ENCODE data around the gene HNRNPA1L2. TPM values are rescaled to one million over a fixed set of nuclear protein-coding genes. Genes with fewer than 3 reads are reported as not detected.
"Not testable (repeated sequence)": the region's sequence is repeated elsewhere in the genome, so short reads cannot be mapped to it uniquely, and the experiment has no call there.

HNRNPA1L2 gene
- total RNA-seq, 4 donors from 2014 or later, result 3.1 to 7.6 (median 6.0) TPM

DNA sequence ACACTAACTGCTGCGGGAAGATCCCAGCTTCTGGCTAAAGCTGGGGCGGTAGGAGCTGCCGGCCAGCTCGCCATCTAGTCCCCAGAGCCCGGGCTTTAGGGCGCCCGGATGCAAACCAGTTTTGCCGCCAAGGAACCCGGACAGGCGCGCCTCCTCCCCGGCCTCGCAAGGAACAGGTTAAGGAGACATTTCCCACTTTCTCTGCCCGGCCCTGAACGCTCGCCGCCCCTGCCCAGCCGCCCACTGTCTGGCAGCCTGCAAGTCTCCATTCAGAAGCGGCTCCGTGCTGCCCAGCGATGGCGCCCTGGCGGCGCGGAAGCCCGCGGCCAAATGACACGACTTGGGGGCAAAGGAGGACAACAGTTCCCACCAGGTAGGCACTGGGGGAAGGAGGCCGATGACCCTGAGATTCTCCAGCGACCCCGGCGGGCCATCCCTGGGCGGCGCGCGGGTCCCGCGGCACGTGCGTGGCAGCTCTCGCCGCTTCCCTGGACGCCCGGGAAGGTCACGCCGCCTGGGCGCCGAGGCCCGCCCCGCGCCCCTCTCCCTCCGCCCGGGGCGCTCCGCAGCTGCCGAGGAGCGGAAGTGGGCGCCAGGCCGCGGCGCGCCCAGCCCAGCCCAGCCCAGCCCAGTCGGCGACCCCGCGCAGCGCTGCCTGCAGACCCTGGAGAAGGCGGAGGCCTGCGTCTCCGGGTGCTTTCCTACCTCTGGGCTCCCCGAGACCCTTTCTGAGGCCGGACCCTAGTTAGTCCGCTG lies 42.2 kb upstream of the HNRNPA1L2 start:
- Histone ChIP-seq H3K36me3 (no peaks in the 10 kb centered on the region), H3K4me1 (peaks cover 0 to 25% (median 4%) of the 10 kb centered on the region in 4 donors), H3K27me3 (no peaks in the 10 kb centered on the region), H3K27ac (peak overlapping the region in 3 of 4 donors; percentile 69 to 89 (median 85)), H3K4me3 (peak overlapping the region; percentile 37 to 89 (median 68)), H3K9me3 (no peaks in the 10 kb centered on the region)
- no peak for DNase-seq (ENCODE audit: low spot score in 2 of 2)
- TF ChIP-seq, protein P1, sequence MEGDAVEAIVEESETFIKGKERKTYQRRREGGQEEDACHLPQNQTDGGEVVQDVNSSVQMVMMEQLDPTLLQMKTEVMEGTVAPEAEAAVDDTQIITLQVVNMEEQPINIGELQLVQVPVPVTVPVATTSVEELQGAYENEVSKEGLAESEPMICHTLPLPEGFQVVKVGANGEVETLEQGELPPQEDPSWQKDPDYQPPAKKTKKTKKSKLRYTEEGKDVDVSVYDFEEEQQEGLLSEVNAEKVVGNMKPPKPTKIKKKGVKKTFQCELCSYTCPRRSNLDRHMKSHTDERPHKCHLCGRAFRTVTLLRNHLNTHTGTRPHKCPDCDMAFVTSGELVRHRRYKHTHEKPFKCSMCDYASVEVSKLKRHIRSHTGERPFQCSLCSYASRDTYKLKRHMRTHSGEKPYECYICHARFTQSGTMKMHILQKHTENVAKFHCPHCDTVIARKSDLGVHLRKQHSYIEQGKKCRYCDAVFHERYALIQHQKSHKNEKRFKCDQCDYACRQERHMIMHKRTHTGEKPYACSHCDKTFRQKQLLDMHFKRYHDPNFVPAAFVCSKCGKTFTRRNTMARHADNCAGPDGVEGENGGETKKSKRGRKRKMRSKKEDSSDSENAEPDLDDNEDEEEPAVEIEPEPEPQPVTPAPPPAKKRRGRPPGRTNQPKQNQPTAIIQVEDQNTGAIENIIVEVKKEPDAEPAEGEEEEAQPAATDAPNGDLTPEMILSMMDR (IDR thresholded peaks at IDR 0.05), result no peak
- TF ChIP-seq EP300 (IDR thresholded peaks at IDR 0.05) (no peak), POLR2A (IDR thresholded peaks at IDR 0.05) (no peak)
- 0 to 4% methylated on average over 25 to 50 of the region's 73 CpGs for WGBS, 2 donors

DNA sequence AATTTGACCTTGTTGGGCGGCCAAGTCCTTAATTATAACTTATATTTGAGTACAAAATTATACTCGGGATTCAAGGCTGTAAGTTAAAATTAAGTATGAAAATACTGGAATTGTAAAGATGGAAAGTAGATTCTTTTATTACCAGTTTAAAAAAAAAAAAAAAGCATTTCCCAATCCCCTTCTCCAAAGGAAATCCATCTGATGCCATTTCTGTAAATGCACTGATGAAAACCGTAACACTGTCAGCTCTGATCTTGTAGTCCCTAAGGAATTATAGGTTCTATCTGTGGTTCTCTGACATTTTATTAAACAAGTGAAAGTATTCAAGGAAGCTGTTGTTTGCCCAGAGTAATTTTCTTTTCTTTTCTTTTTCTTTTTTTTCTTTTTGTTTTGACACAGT lies 41.6 kb upstream of the HNRNPA1L2 start:
- Histone ChIP-seq H3K9me3 (no peaks in the 10 kb centered on the region), H3K36me3 (no peaks in the 10 kb centered on the region), H3K4me1 (peaks cover 0 to 25% (median 4%) of the 10 kb centered on the region in 4 donors), H3K4me3 (peak overlapping the region; percentile 37 to 89 (median 68)), H3K27ac (peak overlapping the region in 3 of 4 donors; percentile 69 to 89 (median 85)), H3K27me3 (no peaks in the 10 kb centered on the region)
- 29 to 32% methylated on average over 3 of the region's 3 CpGs for WGBS, 2 donors
- TF ChIP-seq POLR2A (IDR thresholded peaks at IDR 0.05), result no peak
- no peak for TF ChIP-seq EP300 (IDR thresholded peaks at IDR 0.05)
- TF ChIP-seq, protein P1 (IDR thresholded peaks at IDR 0.05), result no peak
- DNase-seq (ENCODE audit: low spot score in 2 of 2), result no peak

DNA sequence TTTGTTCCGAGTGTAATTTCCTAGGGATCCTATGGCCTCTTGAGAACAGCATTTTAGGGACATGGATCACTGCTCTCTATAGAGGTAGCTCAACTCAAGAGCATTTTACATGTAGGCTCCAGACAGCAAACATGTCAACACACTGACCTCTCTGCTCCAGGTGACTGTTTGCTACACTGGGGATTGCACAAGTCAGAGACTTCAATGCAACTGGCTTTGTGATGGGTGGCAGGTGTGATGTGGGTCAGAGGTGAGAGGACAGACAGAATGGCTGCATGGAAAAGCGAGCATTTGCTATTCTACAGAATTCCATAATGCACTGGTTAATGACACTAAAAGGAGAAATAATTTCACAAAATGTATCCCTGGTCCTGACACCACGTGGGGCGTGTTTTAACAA lies 38.9 kb upstream of the HNRNPA1L2 start:
- DNase-seq (ENCODE audit: low spot score in 2 of 2); H3K4me3 ChIP-seq; H3K36me3 ChIP-seq; H3K9me3 ChIP-seq; H3K27ac ChIP-seq; H3K27me3 ChIP-seq: not testable (repeated sequence)
- WGBS, 2 donors, result 97 to 100% methylated on average over 4 of the region's 4 CpGs
- H3K4me1 ChIP-seq, result peaks cover 0 to 23% (median 4%) of the 10 kb centered on the region in 4 donors

DNA sequence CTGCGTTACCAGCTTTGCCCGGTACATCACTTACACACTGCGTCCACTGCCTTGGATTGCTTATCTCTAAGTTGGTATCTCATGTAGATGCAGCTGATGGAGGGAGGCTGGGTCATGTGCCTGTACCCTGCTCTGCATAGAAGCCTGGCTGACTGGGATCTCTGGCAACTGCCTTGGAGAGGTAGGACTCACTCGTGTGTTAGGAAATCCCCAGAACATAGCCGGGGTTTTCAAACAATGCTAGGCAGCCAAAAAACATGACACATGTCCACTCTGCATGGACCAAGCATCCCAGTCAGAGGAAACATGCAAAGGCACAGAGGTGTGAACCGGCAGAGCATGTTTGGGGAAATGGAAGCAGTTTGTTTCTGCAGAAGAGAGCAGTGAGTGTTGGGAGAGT lies 36.1 kb upstream of the HNRNPA1L2 start:
- H3K27me3 ChIP-seq; H3K9me3 ChIP-seq; H3K36me3 ChIP-seq; H3K4me1 ChIP-seq; H3K27ac ChIP-seq; H3K4me3 ChIP-seq; DNase-seq (ENCODE audit: low spot score in 2 of 2): not testable (repeated sequence)
- 68 to 80% methylated on average over 6 of the region's 6 CpGs for WGBS, 2 donors

DNA sequence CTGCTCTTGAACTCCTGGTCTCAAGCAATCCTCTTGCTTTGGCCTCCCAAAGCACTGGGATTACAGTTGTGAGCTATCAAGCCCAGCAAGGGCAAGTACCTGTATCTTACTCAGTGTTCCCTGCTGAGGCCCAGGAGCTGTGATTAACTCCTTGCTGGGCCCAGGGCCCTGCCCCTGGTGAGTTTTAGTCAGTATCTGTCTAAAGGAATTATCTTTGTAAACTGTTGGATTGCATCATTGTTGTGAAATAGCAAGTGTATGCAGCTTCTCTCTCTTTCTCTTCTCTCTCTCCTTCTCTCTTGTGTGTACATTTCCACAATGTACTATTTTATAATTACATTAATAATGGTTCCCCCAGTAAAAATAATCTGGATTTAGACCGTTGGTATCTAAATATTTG lies 35.4 kb upstream of the HNRNPA1L2 start:
- not testable (repeated sequence) for H3K27me3 ChIP-seq; H3K4me3 ChIP-seq; H3K27ac ChIP-seq; H3K36me3 ChIP-seq; H3K9me3 ChIP-seq; DNase-seq (ENCODE audit: low spot score in 2 of 2); H3K4me1 ChIP-seq
- WGBS, 2 donors, result 67 to 76% methylated on average over 1 of the region's 1 CpG

DNA sequence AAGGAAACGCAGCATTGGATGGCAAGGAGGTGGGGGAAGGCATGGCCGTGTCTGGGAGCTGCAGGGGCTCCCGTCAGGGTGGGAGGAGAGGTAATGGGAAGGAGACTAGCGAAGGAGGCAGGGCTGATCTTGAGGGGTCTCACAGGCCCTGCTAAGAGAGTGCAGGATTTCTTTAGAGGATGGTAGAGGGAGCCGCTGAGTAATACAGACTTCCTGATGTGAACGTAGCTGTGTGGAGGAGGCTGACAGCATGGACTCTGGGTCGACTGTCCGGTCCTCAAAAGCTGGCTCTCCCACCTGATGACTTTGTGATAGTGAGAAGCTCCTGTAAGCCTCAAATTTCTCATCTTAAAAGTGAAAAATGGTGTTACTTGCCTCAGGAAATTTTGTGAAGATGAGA lies 34.0 kb upstream of the HNRNPA1L2 start:
- not testable (repeated sequence) for DNase-seq (ENCODE audit: low spot score in 2 of 2); H3K9me3 ChIP-seq; H3K27me3 ChIP-seq; H3K4me3 ChIP-seq; H3K36me3 ChIP-seq; H3K4me1 ChIP-seq; H3K27ac ChIP-seq
- WGBS, 2 donors, result 34 to 38% methylated on average over 8 of the region's 8 CpGs

DNA sequence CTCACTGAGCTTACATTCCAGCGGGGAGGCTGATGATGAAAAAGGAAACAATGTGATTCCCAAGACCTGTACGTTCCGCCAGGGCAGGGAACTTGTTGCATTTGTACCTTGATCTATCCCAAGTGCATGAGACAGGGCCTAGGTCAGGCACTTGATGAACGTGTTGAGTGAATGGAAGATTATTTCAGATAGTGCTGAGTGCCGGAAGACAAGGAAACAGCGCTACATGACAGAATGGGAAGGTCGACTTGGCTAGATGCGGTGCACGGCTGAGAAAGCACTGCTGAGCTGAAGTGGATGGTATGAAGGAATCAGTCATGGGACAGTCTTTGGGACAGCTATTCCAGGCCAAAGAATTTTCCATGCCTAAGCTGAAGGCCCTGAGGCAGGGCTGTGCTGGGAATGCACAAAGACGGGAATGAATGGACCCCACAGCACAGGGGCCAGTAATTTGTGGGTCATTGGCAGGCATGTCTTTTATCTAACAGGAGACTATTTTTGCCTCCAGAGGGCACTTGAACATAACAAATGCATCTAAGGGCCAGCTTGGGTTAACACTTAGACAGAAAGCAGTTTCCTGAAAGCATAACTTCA lies 33.1 kb upstream of the HNRNPA1L2 start:
- not testable (repeated sequence) for H3K36me3 ChIP-seq; H3K4me3 ChIP-seq; DNase-seq (ENCODE audit: low spot score in 2 of 2); H3K27me3 ChIP-seq; H3K4me1 ChIP-seq; H3K9me3 ChIP-seq; H3K27ac ChIP-seq
- TF ChIP-seq, protein P1 (IDR thresholded peaks at IDR 0.05), result peak in 3 of 5 experiments; percentile 9 to 25 (median 19)
- WGBS, 2 donors, result 61 to 68% methylated on average over 10 of the region's 10 CpGs

DNA sequence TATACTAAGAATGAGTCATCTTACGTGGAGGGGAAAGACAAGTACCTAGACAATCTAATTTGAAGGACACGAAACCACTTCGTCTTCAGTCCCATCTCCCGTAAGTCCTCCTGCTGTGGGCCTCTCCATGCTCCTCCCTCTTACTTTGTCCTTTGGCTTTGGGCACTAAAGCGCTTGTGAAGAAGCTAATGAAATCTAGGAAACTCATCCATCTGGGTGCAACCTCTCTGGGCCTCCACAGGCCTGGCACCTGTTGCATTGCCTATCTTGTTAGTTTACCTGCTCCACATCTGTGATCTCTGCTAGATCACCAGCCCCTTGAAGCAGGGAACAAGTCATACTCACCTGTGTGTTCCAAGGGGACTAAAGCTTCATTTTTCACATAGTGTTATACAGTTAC lies 32.1 kb upstream of the HNRNPA1L2 start:
- not testable (repeated sequence) for H3K4me3 ChIP-seq; H3K36me3 ChIP-seq; H3K27ac ChIP-seq; H3K4me1 ChIP-seq; DNase-seq (ENCODE audit: low spot score in 2 of 2); H3K9me3 ChIP-seq; H3K27me3 ChIP-seq
- 87 to 91% methylated on average over 5 of the region's 5 CpGs for WGBS, 2 donors
